Psoas muscle (tissue), 8 donors: Measurements from ENCODE around the gene SLC25A22. TPM values are rescaled to one million over a fixed set of nuclear protein-coding genes. Genes with fewer than 3 reads are reported as not detected.

Experiments
- ATAC-seq, 4 donors: fragments of 200-7000 bp; cut with Tn5 transposase; one replicate each; pipeline ENCODE4 v1.9.1; 2020; ENCODE audit warnings: moderate library complexity in 3 of 4, mild to moderate bottlenecking in 2 of 4
- DNase-seq, 2 donors: peaks; one replicate each; pipeline ENCODE4 v3.0.0-alpha.2; 2020
- H3K27ac ChIP-seq: fragments of 200-600 bp; one replicate; pipeline ENCODE4 v1.8.0; 2022
- H3K27me3 ChIP-seq, 3 donors: fragments of 200-600 bp in 1 of 3; one replicate each; pipeline versions ENCODE4 v1.6.1 to v1.8.0; 2013 to 2022; ENCODE audit warnings: low read length in 2 of 3, mild to moderate bottlenecking in 2 of 3, moderate library complexity in 1 of 3; ENCODE audit not compliant: insufficient read depth in 3 of 3
- H3K36me3 ChIP-seq, 2 donors: fragments of 200-600 bp in 1 of 2; one replicate each; pipeline versions ENCODE4 v1.6.1 to v1.8.0; 2013 to 2022; ENCODE audit warnings: low read depth in 1 of 2, mild to moderate bottlenecking in 1 of 2, moderate library complexity in 1 of 2; ENCODE audit not compliant: insufficient read depth in 1 of 2
- H3K4me1 ChIP-seq: fragments of 200-600 bp; one replicate; pipeline ENCODE4 v1.8.0; 2022
- H3K4me3 ChIP-seq: fragments of 200-600 bp; one replicate; pipeline ENCODE4 v1.8.0; 2022; ENCODE audit warnings: mild to moderate bottlenecking
- H3K9me3 ChIP-seq: fragments of 200-600 bp; one replicate; pipeline ENCODE4 v1.8.0; 2022
- WGBS, 3 donors: extraction: QIAGEN DNeasy Blood & Tissue Kit; methylation state at CpG; one replicate each; pipeline versions ENCODE4 v1.1.6 to v1.1.7; 2013; 5-methylcytosine and 5-hydroxymethylcytosine counted together
- intact Hi-C, 2 donors: fragments of 100-400 bp; cut with DNase I; formaldehyde crosslinking; loops; one replicate each; pipeline versions ENCODE4 v1.11.0 to v1.14.2; 2022
- polyA plus RNA-seq, 3 donors: library from polyadenylated mRNA; stranded (reverse); fragments of 200-250 nt; gene quantifications; one replicate each; pipeline ENCODE4 v1.2.3, GENCODE V29; 2013
- total RNA-seq, 4 donors: library from RNA; stranded (reverse); fragmentation: NEBNext Ultra II Directional in 2 of 4; extraction: Animal tissue kit (Norgen Biotek cat#: 25700) in 2 of 4; gene quantifications; one replicate each; pipeline versions ENCODE4 v1.2.1 to v1.2.4, GENCODE V29; 2021 to 2023
- TF ChIP-seq, protein P1 (sequence below): fragments of 200-600 bp; IDR thresholded peaks from one replicate; pipeline ENCODE4 v1.8.0; 2022; ENCODE audit warnings: antibody characterized with exemption
- donor health status: healthy with polysubstance abuse.
- donor health status: DM: no; HTN: no; CAD: no; lungs with moderate emphysema.
- donor health status: Bipolar disorder and iron deficiency.
- donor health status: healthy.
- donor health status: DM: yes; HTN: yes; CAD: no.
- donor health status: DM: no; HTN: no; CAD: no.
- donor health status: DM: no; HTN: no; CAD: no.
- donor health status: DM: yes; HTN: yes; CAD: no.

Gene SLC25A22
- total and polyA plus RNA-seq, 7 donors: 0.49 to 4.3 (median 1.6) TPM

DNA sequence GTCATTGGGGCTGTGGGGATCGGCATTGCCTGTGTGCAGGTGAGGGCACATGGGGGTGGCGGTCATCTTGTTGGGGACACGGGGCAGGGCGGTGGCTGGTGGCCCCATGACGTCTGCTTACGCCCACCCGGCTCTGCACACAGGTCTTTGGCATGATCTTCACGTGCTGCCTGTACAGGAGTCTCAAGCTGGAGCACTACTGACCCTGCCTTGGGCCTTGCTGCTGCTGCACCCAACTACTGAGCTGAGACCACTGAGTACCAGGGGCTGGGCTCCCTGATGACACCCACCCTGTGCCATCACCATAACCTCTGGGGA, 39.9 kb upstream of the SLC25A22 start:
- Histone ChIP-seq H3K9me3 (no peaks in the 10 kb centered on the region), H3K4me1 (peaks cover 43% of the 10 kb centered on the region), H3K27me3 (no peaks in the 10 kb centered on the region), H3K36me3 (peaks cover 3 to 55% of the 10 kb centered on the region in 2 donors), H3K4me3 (no peak overlapping the region), H3K27ac (peak overlapping the region; percentile 30)
- intact Hi-C loops: no loop called here
- TF ChIP-seq, protein P1, sequence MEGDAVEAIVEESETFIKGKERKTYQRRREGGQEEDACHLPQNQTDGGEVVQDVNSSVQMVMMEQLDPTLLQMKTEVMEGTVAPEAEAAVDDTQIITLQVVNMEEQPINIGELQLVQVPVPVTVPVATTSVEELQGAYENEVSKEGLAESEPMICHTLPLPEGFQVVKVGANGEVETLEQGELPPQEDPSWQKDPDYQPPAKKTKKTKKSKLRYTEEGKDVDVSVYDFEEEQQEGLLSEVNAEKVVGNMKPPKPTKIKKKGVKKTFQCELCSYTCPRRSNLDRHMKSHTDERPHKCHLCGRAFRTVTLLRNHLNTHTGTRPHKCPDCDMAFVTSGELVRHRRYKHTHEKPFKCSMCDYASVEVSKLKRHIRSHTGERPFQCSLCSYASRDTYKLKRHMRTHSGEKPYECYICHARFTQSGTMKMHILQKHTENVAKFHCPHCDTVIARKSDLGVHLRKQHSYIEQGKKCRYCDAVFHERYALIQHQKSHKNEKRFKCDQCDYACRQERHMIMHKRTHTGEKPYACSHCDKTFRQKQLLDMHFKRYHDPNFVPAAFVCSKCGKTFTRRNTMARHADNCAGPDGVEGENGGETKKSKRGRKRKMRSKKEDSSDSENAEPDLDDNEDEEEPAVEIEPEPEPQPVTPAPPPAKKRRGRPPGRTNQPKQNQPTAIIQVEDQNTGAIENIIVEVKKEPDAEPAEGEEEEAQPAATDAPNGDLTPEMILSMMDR: no peak
- no peak for DNase-seq
- 69 to 76% (median 76%) methylated on average over 8 of the region's 8 CpGs for WGBS, 3 donors
- ATAC-seq: no peak

DNA sequence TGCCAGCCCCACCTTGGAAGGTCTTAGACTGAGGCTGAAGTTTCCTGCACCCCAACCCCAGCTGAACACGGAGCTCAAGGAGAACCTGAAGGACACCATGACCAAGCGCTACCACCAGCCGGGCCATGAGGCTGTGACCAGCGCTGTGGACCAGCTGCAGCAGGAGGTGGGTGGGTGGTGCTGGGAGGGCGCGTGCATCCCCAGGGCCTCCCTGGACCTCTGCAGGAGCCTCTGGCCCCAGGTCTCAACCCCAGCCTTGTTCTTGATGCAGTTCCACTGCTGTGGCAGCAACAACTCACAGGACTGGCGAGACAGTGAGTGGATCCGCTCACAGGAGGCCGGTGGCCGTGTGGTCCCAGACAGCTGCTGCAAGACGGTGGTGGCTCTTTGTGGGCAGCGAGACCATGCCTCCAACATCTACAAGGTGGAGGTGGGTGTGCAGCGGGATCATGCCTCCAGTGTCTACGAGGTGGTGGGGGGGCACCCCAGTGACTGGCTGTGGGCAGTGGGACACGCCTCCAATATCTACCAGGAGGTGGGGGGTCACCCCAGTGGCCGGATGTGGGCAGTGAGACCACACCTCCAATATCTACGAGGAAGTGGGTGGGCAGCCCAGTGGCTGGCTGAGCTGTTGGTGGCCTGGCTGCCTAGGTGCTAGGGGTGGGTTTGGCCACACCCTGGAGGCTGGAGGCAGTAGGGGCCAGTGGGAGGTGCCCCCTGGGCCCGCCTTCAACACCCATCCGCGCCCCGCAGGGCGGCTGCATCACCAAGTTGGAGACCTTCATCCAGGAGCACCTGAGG, 39.3 kb upstream of the SLC25A22 start:
- TF ChIP-seq, protein P1: no peak
- Histone ChIP-seq H3K4me1 (peaks cover 44% of the 10 kb centered on the region), H3K27me3 (no peaks in the 10 kb centered on the region), H3K36me3 (peaks cover 3 to 55% of the 10 kb centered on the region in 2 donors), H3K9me3 (no peaks in the 10 kb centered on the region), H3K27ac (peak overlapping the region; percentile 30), H3K4me3 (no peak overlapping the region)
- DNase-seq (no peak), ATAC-seq (no peak)
- intact Hi-C loops: no loop called here
- WGBS, 3 donors: 81 to 85% (median 82%) methylated on average over 18 to 22 of the region's 22 CpGs

DNA sequence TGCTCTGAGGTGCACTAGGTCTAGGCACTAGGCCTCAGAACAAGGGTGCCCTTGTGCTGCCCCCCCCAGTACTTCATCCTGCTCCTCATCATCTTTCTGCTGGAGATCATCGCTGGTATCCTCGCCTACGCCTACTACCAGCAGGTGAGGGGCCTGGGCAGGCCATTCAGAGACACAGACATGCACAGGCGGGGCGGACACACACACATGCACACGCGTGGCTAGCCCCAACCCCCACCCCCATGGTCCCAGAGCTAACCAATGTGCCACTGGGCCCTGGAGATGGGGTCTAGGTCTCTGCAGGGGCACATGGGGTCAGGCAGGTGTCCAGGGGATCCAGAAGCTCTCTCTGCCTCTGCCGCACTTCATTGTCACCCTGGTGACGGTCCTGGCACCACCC, 38.6 kb upstream of the SLC25A22 start:
- ATAC-seq: no peak
- peaks cover 0 to under 1% (median 0%) of the 10 kb centered on the region in 3 donors for H3K27me3 ChIP-seq
- intact Hi-C loops: no loop called here
- TF ChIP-seq, protein P1: no peak
- peaks cover 51% of the 10 kb centered on the region for H3K4me1 ChIP-seq
- H3K4me3 ChIP-seq: no peak overlapping the region
- peak overlapping the region; percentile 30 for H3K27ac ChIP-seq
- H3K36me3 ChIP-seq: peaks cover 3 to 55% of the 10 kb centered on the region in 2 donors
- WGBS, 3 donors: 74 to 85% (median 83%) methylated on average over 9 of the region's 9 CpGs
- DNase-seq: no peak
- H3K9me3 ChIP-seq: no peaks in the 10 kb centered on the region

DNA sequence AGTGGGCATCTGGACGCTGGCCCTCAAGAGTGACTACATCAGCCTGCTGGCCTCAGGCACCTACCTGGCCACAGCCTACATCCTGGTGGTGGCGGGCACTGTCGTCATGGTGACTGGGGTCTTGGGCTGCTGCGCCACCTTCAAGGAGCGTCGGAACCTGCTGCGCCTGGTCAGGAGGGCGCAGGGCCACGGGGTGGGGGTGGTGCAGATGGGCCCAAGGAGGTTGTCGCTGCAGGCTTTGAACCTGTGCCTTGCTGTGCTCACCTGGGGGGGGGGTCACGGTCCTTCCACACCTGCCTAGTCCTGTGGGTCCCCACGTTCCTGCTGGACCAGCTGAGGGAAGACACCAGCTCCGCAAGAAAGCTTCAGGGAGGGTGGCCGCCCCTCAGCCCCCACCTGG, 38.2 kb upstream of the SLC25A22 start:
- Histone ChIP-seq H3K27me3 (peaks cover 0 to 3% (median 0%) of the 10 kb centered on the region in 3 donors), H3K9me3 (no peaks in the 10 kb centered on the region), H3K4me3 (no peak overlapping the region), H3K4me1 (peaks cover 49% of the 10 kb centered on the region), H3K36me3 (peaks cover 3 to 55% of the 10 kb centered on the region in 2 donors), H3K27ac (no peak overlapping the region)
- 89 to 94% (median 90%) methylated on average over 10 to 14 of the region's 14 CpGs for WGBS, 3 donors
- TF ChIP-seq, protein P1: no peak
- no peak for DNase-seq
- intact Hi-C loops: no loop called here
- ATAC-seq: no peak
